Measurements from ENCODE around the gene CDK2AP2. TPM values are rescaled to one million over a fixed set of nuclear protein-coding genes. Genes with fewer than 3 reads are reported as not detected.
A peak's percentile ranks its signal among the peaks of the same experiment; 100 is the strongest.
"Not testable (repeated sequence)": the region's sequence is repeated elsewhere in the genome, so short reads cannot be mapped to it uniquely, and the experiment has no call there.

The CDK2AP2 gene
- 10 to 100 TPM; 33.8 to 45.6 TPM for total RNA-seq
- total RNA-seq: 27.1 to 31.9 reads per million in 2 donors

GRCh38 chr11:67507864-67508485 lies at the start of gene CDK2AP2:
Gene CDK2AP2 (minus strand): TSS chr11:67508162. CDS start chr11:67508082, 80 bp downstream.
- Mint-ChIP-seq H3K4me1 (peaks cover 38% of the 10 kb centered on the region), H3K27ac (peak within 1 kb of the TSS; percentile 97), H3K4me3 (peak within 1 kb of the TSS; percentile 89), H3K27me3 (peaks cover 6% of the 10 kb centered on the region), H3K36me3 (ENCODE audit: low read depth) (no peaks in the 10 kb centered on the region)
- H3K9me3 ChIP-seq (ENCODE audit: control insufficient read depth, low read length, poor library complexity, severe bottlenecking): no peaks in the 10 kb centered on the region
- peak; percentile 90 to 96 (median 96) for DNase-seq
- ATAC-seq: peak; percentile 79

GRCh38 chr11:67556244-67556643 lies 48.3 kb upstream of the CDK2AP2 start:
- H3K9me3 ChIP-seq (ENCODE audit: control insufficient read depth, low read length, poor library complexity, severe bottlenecking): no peaks in the 10 kb centered on the region
- H3K36me3 Mint-ChIP-seq (ENCODE audit: low read depth): no peaks in the 10 kb centered on the region
- peaks cover 7% of the 10 kb centered on the region for H3K27me3 Mint-ChIP-seq
- no peak overlapping the region for H3K4me3 Mint-ChIP-seq
- DNase-seq: no peak
- ATAC-seq: no peak
- no peaks in the 10 kb centered on the region for H3K4me1 Mint-ChIP-seq
- no peak overlapping the region for H3K27ac Mint-ChIP-seq

- H3K4me3 Mint-ChIP-seq; H3K4me1 Mint-ChIP-seq; H3K27ac Mint-ChIP-seq; DNase-seq; H3K27me3 Mint-ChIP-seq; H3K9me3 ChIP-seq (ENCODE audit: control insufficient read depth, low read length, poor library complexity, severe bottlenecking); H3K36me3 Mint-ChIP-seq (ENCODE audit: low read depth); ATAC-seq: not testable (repeated sequence)
These were observed 43.7 kb upstream of the CDK2AP2 start for GRCh38 chr11:67551697-67552096.

GRCh38 chr11:67551127-67551526 lies 43.2 kb upstream of the CDK2AP2 start:
- no peaks in the 10 kb centered on the region for H3K9me3 ChIP-seq (ENCODE audit: control insufficient read depth, low read length, poor library complexity, severe bottlenecking)
- Mint-ChIP-seq H3K36me3 (ENCODE audit: low read depth) (peaks cover 2% of the 10 kb centered on the region), H3K4me3 (no peak overlapping the region), H3K4me1 (no peaks in the 10 kb centered on the region), H3K27me3 (peaks cover 15% of the 10 kb centered on the region), H3K27ac (no peak overlapping the region)
- no peak for ATAC-seq
- DNase-seq: no peak

- Mint-ChIP-seq H3K36me3 (ENCODE audit: low read depth) (peaks cover 2% of the 10 kb centered on the region), H3K27ac (no peak overlapping the region), H3K4me1 (no peaks in the 10 kb centered on the region), H3K4me3 (no peak overlapping the region), H3K27me3 (peaks cover 18% of the 10 kb centered on the region)
- no peak for DNase-seq
- H3K9me3 ChIP-seq (ENCODE audit: control insufficient read depth, low read length, poor library complexity, severe bottlenecking): no peaks in the 10 kb centered on the region
- no peak for ATAC-seq
These were observed 40.7 kb upstream of the CDK2AP2 start for GRCh38 chr11:67548555-67549110.

GRCh38 chr11:67548112-67548511 lies 40.1 kb upstream of the CDK2AP2 start:
- not testable (repeated sequence) for H3K36me3 Mint-ChIP-seq (ENCODE audit: low read depth)

GRCh38 chr11:67545280-67545679 lies 37.3 kb upstream of the CDK2AP2 start:
- DNase-seq (no peak), ATAC-seq (no peak)
- Mint-ChIP-seq H3K4me1 (no peaks in the 10 kb centered on the region), H3K4me3 (no peak overlapping the region), H3K36me3 (ENCODE audit: low read depth) (peaks cover 2% of the 10 kb centered on the region), H3K27me3 (peaks cover 18% of the 10 kb centered on the region), H3K27ac (no peak overlapping the region)
- no peaks in the 10 kb centered on the region for H3K9me3 ChIP-seq (ENCODE audit: control insufficient read depth, low read length, poor library complexity, severe bottlenecking)

More at GRCh38 chr11:67548112-67548511, 40.1 kb upstream of the CDK2AP2 start:
- peaks cover 18% of the 10 kb centered on the region for H3K27me3 Mint-ChIP-seq
- not testable (repeated sequence) for ATAC-seq; H3K9me3 ChIP-seq (ENCODE audit: control insufficient read depth, low read length, poor library complexity, severe bottlenecking); H3K4me1 Mint-ChIP-seq; H3K27ac Mint-ChIP-seq; DNase-seq; H3K4me3 Mint-ChIP-seq

GRCh38 chr11:67544616-67545242 lies 36.8 kb upstream of the CDK2AP2 start:
- no peak overlapping the region for H3K4me3 Mint-ChIP-seq
- H3K4me1 Mint-ChIP-seq: no peaks in the 10 kb centered on the region
- H3K27ac Mint-ChIP-seq: no peak overlapping the region
- H3K36me3 Mint-ChIP-seq (ENCODE audit: low read depth): no peaks in the 10 kb centered on the region
- DNase-seq (no peak), ATAC-seq (no peak)
- peaks cover 12% of the 10 kb centered on the region for H3K27me3 Mint-ChIP-seq
- H3K9me3 ChIP-seq (ENCODE audit: control insufficient read depth, low read length, poor library complexity, severe bottlenecking): no peaks in the 10 kb centered on the region

- ATAC-seq: no peak
- DNase-seq: no peak
- Mint-ChIP-seq H3K4me1 (no peaks in the 10 kb centered on the region), H3K36me3 (ENCODE audit: low read depth) (no peaks in the 10 kb centered on the region), H3K4me3 (no peak overlapping the region), H3K27ac (no peak overlapping the region), H3K27me3 (peaks cover 12% of the 10 kb centered on the region)
- H3K9me3 ChIP-seq (ENCODE audit: control insufficient read depth, low read length, poor library complexity, severe bottlenecking): no peaks in the 10 kb centered on the region
These were observed 35.6 kb upstream of the CDK2AP2 start for GRCh38 chr11:67543585-67543984.

- ATAC-seq: no peak
- no peak overlapping the region for H3K27ac Mint-ChIP-seq
These were observed 35.0 kb upstream of the CDK2AP2 start for GRCh38 chr11:67542971-67543370.

GRCh38 chr11:67542169-67542568 lies 34.2 kb upstream of the CDK2AP2 start:
- no peak for ATAC-seq
- Mint-ChIP-seq H3K4me3 (no peak overlapping the region), H3K27ac (no peak overlapping the region), H3K27me3 (peaks cover 12% of the 10 kb centered on the region), H3K36me3 (ENCODE audit: low read depth) (no peaks in the 10 kb centered on the region), H3K4me1 (no peaks in the 10 kb centered on the region)
- H3K9me3 ChIP-seq (ENCODE audit: control insufficient read depth, low read length, poor library complexity, severe bottlenecking): no peaks in the 10 kb centered on the region
- no peak for DNase-seq

More at GRCh38 chr11:67542971-67543370, 35.0 kb upstream of the CDK2AP2 start:
- no peak for DNase-seq
- Mint-ChIP-seq H3K4me1 (no peaks in the 10 kb centered on the region), H3K4me3 (no peak overlapping the region), H3K27me3 (peaks cover 12% of the 10 kb centered on the region), H3K36me3 (ENCODE audit: low read depth) (no peaks in the 10 kb centered on the region)
- no peaks in the 10 kb centered on the region for H3K9me3 ChIP-seq (ENCODE audit: control insufficient read depth, low read length, poor library complexity, severe bottlenecking)

- ATAC-seq (no peak), DNase-seq (no peak)
- Mint-ChIP-seq H3K27me3 (peaks cover 4% of the 10 kb centered on the region), H3K4me1 (no peaks in the 10 kb centered on the region), H3K27ac (no peak overlapping the region), H3K36me3 (ENCODE audit: low read depth) (no peaks in the 10 kb centered on the region), H3K4me3 (no peak overlapping the region)
- no peaks in the 10 kb centered on the region for H3K9me3 ChIP-seq (ENCODE audit: control insufficient read depth, low read length, poor library complexity, severe bottlenecking)
These were observed 33.2 kb upstream of the CDK2AP2 start for GRCh38 chr11:67541198-67541597.

GRCh38 chr11:67539550-67539949 lies 31.6 kb upstream of the CDK2AP2 start:
- H3K27ac Mint-ChIP-seq: no peak overlapping the region
- no peak for DNase-seq
- H3K4me1 Mint-ChIP-seq: no peaks in the 10 kb centered on the region
- ATAC-seq: no peak
- H3K4me3 Mint-ChIP-seq: no peak overlapping the region
- no peaks in the 10 kb centered on the region for H3K27me3 Mint-ChIP-seq
- H3K9me3 ChIP-seq (ENCODE audit: control insufficient read depth, low read length, poor library complexity, severe bottlenecking): no peaks in the 10 kb centered on the region
- no peaks in the 10 kb centered on the region for H3K36me3 Mint-ChIP-seq (ENCODE audit: low read depth)
